HG02943 (cell line): ENCODE results near the gene AMIGO3.
A peak's percentile ranks its signal among the peaks of the same experiment; 100 is the strongest.
"Not testable (repeated sequence)": the region's sequence is repeated elsewhere in the genome, so short reads cannot be mapped to it uniquely, and the experiment has no call there.

Source experiments
- ATAC-seq: cut with Tn5 transposase; IDR thresholded peaks from one replicate; pipeline ENCODE4 v1.9.1; 2021; ENCODE audit warnings: mild to moderate bottlenecking, low read depth, moderate library complexity; ENCODE audit not compliant: unreplicated experiment

AMIGO3 gene

GRCh38 chr3:49690856-49691255 lies 28.6 kb downstream of the AMIGO3 start:
- not testable (repeated sequence) for ATAC-seq

GRCh38 chr3:49689908-49690624 lies 29.4 kb downstream of the AMIGO3 start:
- ATAC-seq = not testable (repeated sequence)

GRCh38 chr3:49689046-49689907 lies 30.2 kb downstream of the AMIGO3 start, which contains the start of the genes MST1 and RNF123:
MST1 (minus strand) TSS chr3:49689474; CDS start chr3:49688691, 783 bp downstream.
RNF123 (plus strand) TSS chr3:49689557; CDS start chr3:49691166, 1,609 bp downstream.
- peak; percentile 42 for ATAC-seq

- not testable (repeated sequence) for ATAC-seq
These were observed 31.0 kb downstream of the AMIGO3 start for GRCh38 chr3:49688338-49689045.

GRCh38 chr3:49687424-49687795 lies 32.1 kb downstream of the AMIGO3 start:
- ATAC-seq = not testable (repeated sequence)

GRCh38 chr3:49686769-49687423 lies 32.6 kb downstream of the AMIGO3 start:
- not testable (repeated sequence) for ATAC-seq

- not testable (repeated sequence) for ATAC-seq
These were observed 33.1 kb downstream of the AMIGO3 start for GRCh38 chr3:49686346-49686745.

GRCh38 chr3:49685846-49686245 lies 33.6 kb downstream of the AMIGO3 start:
- not testable (repeated sequence) for ATAC-seq

GRCh38 chr3:49685103-49685502 lies 34.4 kb downstream of the AMIGO3 start:
- not testable (repeated sequence) for ATAC-seq

- ATAC-seq = not testable (repeated sequence)
These were observed 35.0 kb downstream of the AMIGO3 start for GRCh38 chr3:49684453-49684852.

GRCh38 chr3:49683162-49683561 lies 36.3 kb downstream of the AMIGO3 start:
- no peak for ATAC-seq

GRCh38 chr3:49681543-49681942 lies 37.9 kb downstream of the AMIGO3 start:
- ATAC-seq = no peak

- no peak for ATAC-seq
These were observed 38.3 kb downstream of the AMIGO3 start for GRCh38 chr3:49681232-49681522.

- ATAC-seq = no peak
These were observed 38.8 kb downstream of the AMIGO3 start for GRCh38 chr3:49680493-49681231.

- ATAC-seq = no peak
These were observed 43.6 kb downstream of the AMIGO3 start for GRCh38 chr3:49675912-49676311.

- ATAC-seq = peak; percentile 4
These were observed 44.9 kb downstream of the AMIGO3 start for GRCh38 chr3:49674497-49674983.

- ATAC-seq = peak; percentile 80
These were observed 45.6 kb downstream of the AMIGO3 start, which contains the start of gene APEH for GRCh38 chr3:49673715-49674496. APEH (plus strand) TSS chr3:49674351; CDS start chr3:49674402, 51 bp downstream.

- ATAC-seq = peak; percentile 2
These were observed 46.3 kb downstream of the AMIGO3 start for GRCh38 chr3:49673121-49673714.
